H1 (cell line): Measurements from ENCODE around the gene MRPS31. TPM values are rescaled to one million over a fixed set of nuclear protein-coding genes. Genes with fewer than 3 reads are reported as not detected.

Experiments used
- ASH2L ChIP-seq: fragments of 200-600, 300-600 bp; sonication (generic); IDR thresholded peaks from one replicate; pipeline ENCODE4 v1.7.1; 2017; ENCODE audit warnings: low read length
- CHD7 ChIP-seq: fragments of 300-600 bp; sonication (generic); IDR thresholded peaks from 2 replicates; pipeline ENCODE4 v1.7.1; 2012; ENCODE audit warnings: low read length, moderate library complexity, mild to moderate bottlenecking, inconsistent platforms; ENCODE audit not compliant: insufficient replicate concordance
- EGR1 ChIP-seq: IDR thresholded peaks from 2 replicates; pipeline ENCODE4 v1.6.1; 2011; ENCODE audit warnings: low read depth, low read length, borderline replicate concordance
- HDAC6 ChIP-seq: IDR thresholded peaks from one replicate; pipeline ENCODE4 v1.7.1; 2012; ENCODE audit warnings: low read depth, mild to moderate bottlenecking, inconsistent platforms, low read length, moderate library complexity
- MAFK ChIP-seq: IDR thresholded peaks from 2 replicates; pipeline ENCODE4 v1.6.1; 2012; ENCODE audit warnings: low read depth, mild to moderate bottlenecking, improper control_type of control experiment, low read length
- PHF8 ChIP-seq: fragments of 200-600 bp; sonication (generic); conservative IDR thresholded peaks from 2 replicates; pipeline ENCODE4 v1.7.1; 2012; ENCODE audit warnings: low read depth, mild to moderate bottlenecking, inconsistent platforms, low read length, moderate library complexity
- RBBP5 ChIP-seq: IDR thresholded peaks from 2 replicates; pipeline ENCODE4 v1.7.1; 2012; ENCODE audit warnings: low read depth, mild to moderate bottlenecking, inconsistent platforms, low read length, moderate library complexity, borderline replicate concordance
- RNF2 ChIP-seq: fragments of 200-900, 300-1000 bp; sonication (generic); IDR thresholded peaks from 2 replicates; pipeline ENCODE4 v1.7.1; 2016; ENCODE audit warnings: borderline replicate concordance, low read depth, mild to moderate bottlenecking, antibody characterized with exemption, low read length; ENCODE audit not compliant: poor library complexity, severe bottlenecking; ENCODE audit errors: missing control alignments
- SAP30 ChIP-seq: fragments of 300-600 bp; sonication (generic); IDR thresholded peaks from 2 replicates; pipeline ENCODE4 v1.7.1; 2012; ENCODE audit warnings: low read length, moderate library complexity, mild to moderate bottlenecking, inconsistent platforms; ENCODE audit not compliant: insufficient read depth, insufficient replicate concordance
- TAF1 ChIP-seq: IDR thresholded peaks from 2 replicates; pipeline ENCODE4 v1.6.1; 2011; ENCODE audit warnings: mild to moderate bottlenecking, low read depth, low read length
- ZNF274 ChIP-seq: IDR thresholded peaks from 2 replicates; pipeline ENCODE4 v1.7.0; 2012; ENCODE audit warnings: low read length, borderline replicate concordance; ENCODE audit errors: extremely low read depth
- polyA plus RNA-seq, 7 experiments: library from polyadenylated mRNA; depleted of rRNA in 3 of 7; stranded (reverse) in 5 of 7; unstranded in 2 of 7; fragments of >200 nt in 5 of 7; fragments of 200-250 nt in 2 of 7; gene quantifications; 1 replicate in 5 of 7; 2 replicates in 1 of 7; 4 replicates in 1 of 7; pipeline versions ENCODE4 v1.2.1 to v1.2.3, GENCODE V29; 2011 to 2013; ENCODE audit warnings: missing spikeins in 2 of 7, mixed read lengths in 2 of 7
- total RNA-seq: library from RNA; stranded (reverse); fragmentation: NEBNext Ultra II Directional; extraction: Animal tissue kit (Norgen Biotek cat#: 25700); gene quantifications from 2 replicates; pipeline ENCODE4 v1.2.1, GENCODE V29; 2021

Gene MRPS31
- total and polyA plus RNA-seq, 2 of the 8 experiments (the other 6 are each of a cell fraction or from before 2014, with no cell fraction given), result 13.6 to 33.3 TPM

GRCh38 chr13:40756042-40756441 is 14.9 kb downstream of the MRPS31 start (continued):
- TF ChIP-seq CHD7, result no peak
- no peak for TF ChIP-seq EGR1
- no peak for TF ChIP-seq HDAC6
- no peak for TF ChIP-seq TAF1
- no peak for TF ChIP-seq MAFK
- no peak for TF ChIP-seq SAP30
- no peak for TF ChIP-seq PHF8
- no peak for TF ChIP-seq ASH2L
- TF ChIP-seq ZNF274, result no peak
- TF ChIP-seq RNF2, result no peak
- no peak for TF ChIP-seq RBBP5
